OCI-LY1 (cell line): ENCODE data around the gene TMEM220.
"Not testable (repeated sequence)": the region's sequence is repeated elsewhere in the genome, so short reads cannot be mapped to it uniquely, and the experiment has no call there.

Source experiments
- H2AFZ ChIP-seq: fragments of 200-600 bp; sonication (generic), shearing (Covaris generic); 2 replicates; pipeline ENCODE4 v1.6.0; 2014; ENCODE audit warnings: antibody characterized with exemption, mild to moderate bottlenecking, low read length
- H3F3A ChIP-seq: fragments of 200-600 bp; sonication (generic), shearing (Covaris generic); 2 replicates; pipeline ENCODE4 v1.6.0; 2014; ENCODE audit warnings: mild to moderate bottlenecking, antibody characterized with exemption, low read length, moderate library complexity; ENCODE audit not compliant: insufficient read depth
- H3K27ac ChIP-seq: fragments of 200-600 bp; sonication (generic); 2 replicates; pipeline ENCODE4 v1.5.1; 2014; ENCODE audit warnings: low read length, mixed run types, mild to moderate bottlenecking, low read depth; ENCODE audit not compliant: poor library complexity, severe bottlenecking
- H3K27me3 ChIP-seq: fragments of 200-600 bp; sonication (generic); 2 replicates; pipeline ENCODE4 v1.6.0; 2014; ENCODE audit warnings: antibody characterized with exemption, mild to moderate bottlenecking, low read length, moderate library complexity; ENCODE audit not compliant: insufficient read depth
- H3K36me3 ChIP-seq: fragments of 200-600 bp; sonication (generic); 2 replicates; pipeline ENCODE4 v1.6.1; 2014; ENCODE audit warnings: mild to moderate bottlenecking, antibody characterized with exemption, low read length, moderate library complexity, mixed read lengths; ENCODE audit not compliant: insufficient read depth
- H3K4me1 ChIP-seq: fragments of 200-600 bp; sonication (generic); 2 replicates; pipeline ENCODE4 v1.5.1; 2014; ENCODE audit warnings: mild to moderate bottlenecking, low read length, moderate library complexity; ENCODE audit not compliant: insufficient read depth, severe bottlenecking
- H3K4me2 ChIP-seq: fragments of 200-600 bp; sonication (generic), shearing (Covaris generic); 2 replicates; pipeline ENCODE4 v1.6.1; 2014; ENCODE audit warnings: low read length
- H3K4me3 ChIP-seq: fragments of 200-600 bp; sonication (generic); 2 replicates; pipeline ENCODE4 v1.5.1; 2014; ENCODE audit warnings: low read length, low read depth, mild to moderate bottlenecking, mixed read lengths; ENCODE audit not compliant: poor library complexity, severe bottlenecking
- H3K79me2 ChIP-seq: fragments of 200-600 bp; shearing (Covaris generic); 2 replicates; pipeline ENCODE4 v1.6.1; 2016; ENCODE audit warnings: mixed run types, low read length, mixed read lengths; ENCODE audit not compliant: insufficient read depth
- H3K9ac ChIP-seq: fragments of 200-600 bp; sonication (generic), shearing (Covaris generic); 2 replicates; pipeline ENCODE4 v1.6.1; 2014; ENCODE audit warnings: mild to moderate bottlenecking, low read length, mixed read lengths
- H3K9me2 ChIP-seq: fragments of 200-600 bp; sonication (generic), shearing (Covaris generic); 2 replicates; pipeline ENCODE4 v1.6.1; 2014; ENCODE audit warnings: low read depth, mild to moderate bottlenecking, low read length, mixed read lengths
- H3K9me3 ChIP-seq: fragments of 200-600 bp; shearing (Covaris generic); 2 replicates; pipeline ENCODE4 v1.6.1; 2014; ENCODE audit warnings: low read length, mixed read lengths
- H4K20me1 ChIP-seq: fragments of 200-600 bp; sonication (generic), shearing (Covaris generic); 2 replicates; pipeline ENCODE4 v1.6.0; 2016; ENCODE audit warnings: mild to moderate bottlenecking, low read length; ENCODE audit not compliant: insufficient read depth
- EZH2 ChIP-seq: fragments of 200-600 bp; sonication (generic), shearing (Covaris generic); IDR thresholded peaks from 2 replicates; pipeline ENCODE4 v1.8.0; 2017; ENCODE audit warnings: borderline replicate concordance, mixed run types, mild to moderate bottlenecking, antibody characterized with exemption, low read length, moderate library complexity, mixed read lengths
- TF ChIP-seq, protein P1 (sequence below): fragments of 200-600 bp; sonication (generic), shearing (Covaris generic); IDR thresholded peaks from 2 replicates; pipeline ENCODE4 v1.5.1; 2017; ENCODE audit warnings: mild to moderate bottlenecking, antibody characterized with exemption, low read length, moderate library complexity, mixed read lengths

The TMEM220 gene

DNA sequence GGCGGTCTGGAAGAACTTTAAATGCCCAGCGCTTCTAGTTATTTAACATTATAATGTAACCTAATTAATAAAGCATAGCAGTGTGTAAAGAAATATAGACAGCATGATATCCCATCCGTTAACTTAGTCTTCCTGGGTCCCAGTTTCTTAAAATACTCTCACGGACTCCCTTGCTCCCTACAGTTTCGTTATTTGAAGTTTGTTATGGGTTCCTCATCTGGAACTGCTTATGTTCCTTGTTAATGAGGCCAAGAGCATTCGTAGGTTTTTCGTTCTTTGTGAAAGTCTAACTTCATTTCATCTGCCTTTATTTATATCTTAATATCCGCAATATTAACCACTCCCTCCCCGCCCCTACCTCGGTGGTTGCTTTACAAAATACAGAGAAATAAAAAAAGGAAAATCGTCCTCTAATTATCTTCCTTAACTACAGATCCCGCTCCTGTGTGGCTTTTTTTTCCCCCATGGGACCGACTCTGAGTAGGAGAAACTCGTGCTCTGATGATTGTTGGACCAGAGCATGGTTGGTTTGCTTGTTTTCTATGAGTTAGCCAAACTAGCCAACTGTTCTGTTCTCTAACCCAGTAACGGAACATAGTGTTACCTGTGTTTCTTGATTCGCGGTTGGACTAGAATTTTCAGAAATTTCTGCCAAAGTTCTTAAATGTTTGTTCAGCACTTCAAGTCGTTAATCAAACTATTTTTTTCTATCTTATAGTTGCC is 31.6 kb downstream of the TMEM220 start:
- Histone ChIP-seq H3K9me2 (no peaks in the 10 kb centered on the region), H3K27me3 (no peaks in the 10 kb centered on the region), H3K27ac (peak overlapping the region; percentile 80), H4K20me1 (no peaks in the 10 kb centered on the region), H3K9ac (peak overlapping the region; percentile 90), H2AFZ (0 out of 2 replicates have a peak overlapping the region, but pooled peaks have one; percentile 42), H3K9me3 (no peaks in the 10 kb centered on the region), H3F3A (no peaks in the 10 kb centered on the region), H3K4me2 (peak overlapping the region; percentile 94), H3K4me3 (peak overlapping the region; percentile 83), H3K36me3 (peaks cover 24% of the 10 kb centered on the region), H3K4me1 (peaks cover 32% of the 10 kb centered on the region), H3K79me2 (peaks cover 44% of the 10 kb centered on the region)
- TF ChIP-seq, protein P1, sequence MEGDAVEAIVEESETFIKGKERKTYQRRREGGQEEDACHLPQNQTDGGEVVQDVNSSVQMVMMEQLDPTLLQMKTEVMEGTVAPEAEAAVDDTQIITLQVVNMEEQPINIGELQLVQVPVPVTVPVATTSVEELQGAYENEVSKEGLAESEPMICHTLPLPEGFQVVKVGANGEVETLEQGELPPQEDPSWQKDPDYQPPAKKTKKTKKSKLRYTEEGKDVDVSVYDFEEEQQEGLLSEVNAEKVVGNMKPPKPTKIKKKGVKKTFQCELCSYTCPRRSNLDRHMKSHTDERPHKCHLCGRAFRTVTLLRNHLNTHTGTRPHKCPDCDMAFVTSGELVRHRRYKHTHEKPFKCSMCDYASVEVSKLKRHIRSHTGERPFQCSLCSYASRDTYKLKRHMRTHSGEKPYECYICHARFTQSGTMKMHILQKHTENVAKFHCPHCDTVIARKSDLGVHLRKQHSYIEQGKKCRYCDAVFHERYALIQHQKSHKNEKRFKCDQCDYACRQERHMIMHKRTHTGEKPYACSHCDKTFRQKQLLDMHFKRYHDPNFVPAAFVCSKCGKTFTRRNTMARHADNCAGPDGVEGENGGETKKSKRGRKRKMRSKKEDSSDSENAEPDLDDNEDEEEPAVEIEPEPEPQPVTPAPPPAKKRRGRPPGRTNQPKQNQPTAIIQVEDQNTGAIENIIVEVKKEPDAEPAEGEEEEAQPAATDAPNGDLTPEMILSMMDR = no peak
- TF ChIP-seq EZH2 = no peak

DNA sequence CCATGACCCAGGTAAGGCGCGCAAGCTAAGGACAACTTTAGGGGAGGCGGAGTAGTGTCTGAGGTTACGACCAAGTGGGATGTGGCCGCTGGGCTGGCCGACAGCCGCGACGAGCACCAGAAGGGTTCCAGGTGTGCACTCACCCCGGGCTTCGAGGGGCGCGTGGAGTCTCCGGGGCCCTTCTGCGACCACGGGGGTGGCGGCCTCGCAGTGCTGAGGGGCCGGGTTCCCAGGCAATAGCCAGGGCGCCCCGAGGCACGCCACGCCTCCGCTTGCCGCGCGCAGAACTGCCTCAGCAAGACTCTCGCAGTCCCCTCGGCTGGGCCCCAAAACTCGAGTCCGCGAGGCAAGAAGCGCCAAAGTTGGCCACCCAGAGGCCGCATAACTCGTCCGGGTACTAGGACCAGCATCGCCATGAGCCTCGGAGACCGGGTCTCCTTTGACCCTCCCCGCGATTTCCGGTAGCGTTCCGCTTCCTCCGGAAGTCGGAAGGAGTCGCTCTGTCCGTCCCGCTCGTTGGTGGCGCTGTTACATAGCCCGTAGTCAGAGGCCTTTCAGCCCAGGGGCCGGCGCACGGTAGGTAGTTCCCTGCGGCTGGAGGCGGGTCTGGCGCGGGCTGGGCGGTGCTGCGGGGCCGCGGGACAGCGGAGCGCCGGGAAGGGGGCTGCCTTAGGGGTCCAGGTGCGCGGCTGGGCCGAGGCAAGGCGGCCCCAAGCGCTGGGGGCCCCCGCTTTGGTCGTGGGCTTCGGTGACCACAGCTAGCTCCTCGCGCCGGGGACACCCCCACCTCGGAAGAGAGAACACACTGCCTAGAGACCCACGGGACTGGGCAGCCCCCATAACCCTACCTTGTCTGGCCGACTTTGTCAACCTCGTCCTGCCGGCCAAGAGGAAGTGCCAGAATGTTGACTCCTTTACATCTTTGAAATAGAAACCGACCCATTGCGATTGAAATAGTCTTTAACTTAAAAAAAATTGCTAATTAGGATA is 32.4 kb downstream of the TMEM220 start, which contains the start of the genes ADPRM and SCO1:
TSS of gene ADPRM (plus strand) at position 503 of the 990 bp plus-strand sequence. CDS start 7,333 bp downstream, outside the sequence.
TSS of gene SCO1 (minus strand) at position 442 of the 990 bp plus-strand sequence. CDS start at position 416, 26 bp downstream.
- H3K9me2 ChIP-seq = no peaks in the 10 kb centered on the region
- TF ChIP-seq EZH2 = no peak
- TF ChIP-seq, protein P1 = peak; percentile 28
- H3K79me2 ChIP-seq = peaks cover 44% of the 10 kb centered on the region
- no peaks in the 10 kb centered on the region for H3K27me3 ChIP-seq
- peak within 1 kb of the TSS; percentile 80 for H3K27ac ChIP-seq
- H3K4me3 ChIP-seq = peak within 1 kb of the TSS; percentile 83
- no peaks in the 10 kb centered on the region for H3F3A ChIP-seq
- peak within 1 kb of the TSS; percentile 99 for H3K4me2 ChIP-seq
- H2AFZ ChIP-seq = 0 out of 2 replicates have a peak within 1 kb of the TSS, but pooled peaks have one; percentile 42
- H3K9me3 ChIP-seq = no peaks in the 10 kb centered on the region
- peak within 1 kb of the TSS; percentile 90 for H3K9ac ChIP-seq
- no peaks in the 10 kb centered on the region for H4K20me1 ChIP-seq
- peaks cover 32% of the 10 kb centered on the region for H3K4me1 ChIP-seq
- H3K36me3 ChIP-seq = peaks cover 32% of the 10 kb centered on the region

DNA sequence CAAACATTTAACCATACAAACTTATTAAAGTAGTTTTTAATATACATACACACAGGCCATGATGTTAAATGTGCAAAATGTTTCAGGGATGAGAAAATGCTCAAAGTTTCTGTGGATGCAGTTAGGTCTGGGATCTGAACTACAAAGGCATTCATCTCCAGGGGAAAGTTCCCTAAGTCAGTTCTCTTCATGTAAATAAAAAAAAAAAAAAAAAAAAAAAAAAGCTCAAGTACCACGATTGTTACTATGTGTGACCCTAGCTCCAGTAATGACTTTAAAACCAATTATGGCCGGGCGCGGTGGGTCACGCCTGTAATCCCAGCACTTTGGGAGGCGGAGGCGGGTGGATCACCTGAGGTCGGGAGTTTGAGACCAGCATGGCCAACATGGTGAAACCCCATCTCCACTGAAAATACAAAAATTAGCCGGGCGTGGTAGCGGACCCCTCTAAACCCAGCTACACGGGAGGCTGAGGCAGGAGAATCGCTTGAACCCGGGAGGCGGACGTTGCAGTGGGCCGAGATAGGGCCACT is 33.9 kb downstream of the TMEM220 start:
- H3K9ac ChIP-seq = peak overlapping the region; percentile 90
- H3K9me3 ChIP-seq, H4K20me1 ChIP-seq, H3K9me2 ChIP-seq, H2AFZ ChIP-seq, H3K27ac ChIP-seq, H3F3A ChIP-seq, H3K27me3 ChIP-seq: not testable (repeated sequence)
- H3K4me1 ChIP-seq = peaks cover 32% of the 10 kb centered on the region
- H3K4me2 ChIP-seq = peak overlapping the region; percentile 99
- peak overlapping the region; percentile 83 for H3K4me3 ChIP-seq
- H3K79me2 ChIP-seq = peaks cover 45% of the 10 kb centered on the region
- H3K36me3 ChIP-seq = peaks cover 47% of the 10 kb centered on the region
